Naive B cell (primary cell): ENCODE data around the gene CHCHD6. TPM values are rescaled to one million over a fixed set of nuclear protein-coding genes. Genes with fewer than 3 reads are reported as not detected.

Experiments
- ATAC-seq, 2 donors: fragments of 150-1000 bp; cut with Tn5 transposase; 2 replicates each; pipeline ENCODE4 v1.10.0; 2021; ENCODE audit warnings: low read depth in 2 of 2, mild to moderate bottlenecking in 2 of 2, moderate library complexity in 2 of 2
- DNase-seq: peaks from one replicate; pipeline ENCODE4 v3.0.0; 2022
- H3K27ac Mint-ChIP-seq, 6 donors: one replicate each; pipeline ENCODE4 v1.8.0; 2020 to 2022; ENCODE audit warnings: mild to moderate bottlenecking in 6 of 6, mixed read lengths in 6 of 6, moderate library complexity in 5 of 6, inconsistent platforms in 2 of 6
- H3K27me3 Mint-ChIP-seq, 3 donors: one replicate each; pipeline ENCODE4 v1.8.0; 2021 to 2022; ENCODE audit warnings: mixed read lengths in 3 of 3, mild to moderate bottlenecking in 1 of 3
- H3K36me3 Mint-ChIP-seq, 2 donors: one replicate each; pipeline ENCODE4 v1.8.0; 2020 to 2022; ENCODE audit warnings: mixed read lengths in 2 of 2, inconsistent platforms in 1 of 2, mild to moderate bottlenecking in 1 of 2
- H3K4me1 Mint-ChIP-seq, 3 donors: one replicate each; pipeline ENCODE4 v1.8.0; 2020 to 2022; ENCODE audit warnings: mixed read lengths in 3 of 3, inconsistent platforms in 1 of 3, mild to moderate bottlenecking in 1 of 3, moderate library complexity in 1 of 3
- H3K4me3 Mint-ChIP-seq, 8 donors: one replicate each; pipeline ENCODE4 v1.8.0; 2020 to 2022; ENCODE audit warnings: mild to moderate bottlenecking in 8 of 8, mixed read lengths in 8 of 8, moderate library complexity in 8 of 8, inconsistent platforms in 2 of 8
- H3K9me3 Mint-ChIP-seq, 7 donors: one replicate each; pipeline ENCODE4 v1.8.0; 2020 to 2022; ENCODE audit warnings: mixed read lengths in 7 of 7, mild to moderate bottlenecking in 5 of 7, inconsistent platforms in 2 of 7, moderate library complexity in 1 of 7
- polyA plus RNA-seq, 6 donors: library from polyadenylated mRNA; unstranded; fragments of 300-500 nt; fragmentation: Illumina TruSeq; gene quantifications; one replicate each; pipeline ENCODE4 v1.2.3, GENCODE V29; 2021; ENCODE audit warnings: low read depth in 6 of 6

The CHCHD6 gene
- polyA plus RNA-seq, 6 donors from 2014 or later: 8.7 to 16.3 (median 11.1) TPM

DNA sequence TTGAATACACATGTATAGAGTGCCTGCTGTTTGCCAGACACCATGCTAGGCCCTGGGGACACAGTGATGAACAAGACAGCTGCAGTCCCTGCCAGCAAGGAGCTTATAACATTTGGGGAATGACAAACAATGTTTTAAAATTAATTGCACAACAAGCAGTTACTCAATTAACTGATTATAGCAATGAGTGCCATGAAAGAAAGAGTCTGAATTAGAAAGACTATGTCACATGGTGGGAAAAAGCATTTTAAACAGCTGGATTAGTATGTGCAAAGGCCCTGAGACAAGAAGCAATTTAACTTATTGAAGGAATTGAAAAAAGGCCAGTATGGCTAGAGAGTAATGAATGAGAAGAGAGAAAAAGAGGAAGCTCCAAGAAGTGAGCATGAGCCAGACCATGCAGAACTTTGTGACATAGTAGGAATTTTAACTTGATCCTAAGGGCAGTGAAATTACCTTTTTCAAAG is 214.3 kb downstream of the CHCHD6 start:
- DNase-seq (no peak), ATAC-seq (no peak)
- H3K9me3 Mint-ChIP-seq: peaks cover 0 to 15% (median 8%) of the 10 kb centered on the region in 7 donors
- H3K27me3 Mint-ChIP-seq: peaks cover 0 to 8% (median 4%) of the 10 kb centered on the region in 3 donors
- peaks cover 8 to 29% of the 10 kb centered on the region in 2 donors for H3K36me3 Mint-ChIP-seq
- H3K4me1 Mint-ChIP-seq: peaks cover 0 to 5% (median 3%) of the 10 kb centered on the region in 3 donors
- H3K4me3 Mint-ChIP-seq: no peak overlapping the region
- H3K27ac Mint-ChIP-seq: peak overlapping the region in 1 of 6 donors; percentile 36

DNA sequence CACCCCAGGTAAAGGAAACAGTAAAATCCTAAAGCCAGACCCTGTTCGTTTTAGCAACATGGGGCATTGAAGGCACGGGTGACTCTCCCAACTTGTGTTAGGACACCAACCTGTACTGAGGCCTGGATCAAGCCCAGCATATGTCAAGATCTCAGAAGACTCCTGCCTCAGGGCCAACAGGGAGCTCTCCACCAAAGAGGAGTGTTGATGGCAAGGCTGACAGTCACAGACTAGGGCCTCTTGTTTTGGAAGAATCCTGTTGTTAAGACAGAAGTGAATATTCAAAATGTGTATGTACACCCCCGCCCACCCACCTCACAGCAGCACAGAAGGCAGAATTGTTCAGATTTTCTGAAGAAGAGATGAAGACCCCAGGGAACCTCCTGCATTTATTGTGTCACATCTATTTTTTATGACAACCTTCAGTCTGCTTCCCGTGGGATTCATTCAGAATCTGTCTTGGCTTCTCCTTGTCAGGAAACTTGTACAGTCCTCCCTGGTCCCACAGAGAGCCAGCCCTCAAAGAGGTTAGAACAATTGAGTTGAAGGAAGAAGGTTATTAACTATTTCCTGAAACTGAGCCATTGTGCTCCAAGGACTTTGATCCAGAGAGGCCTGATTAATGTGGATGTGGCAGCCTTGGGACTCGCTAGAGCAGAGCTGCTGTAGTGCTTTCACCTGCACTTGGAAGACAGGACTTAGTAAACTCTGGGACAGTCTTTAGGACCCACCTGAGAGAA is 217.2 kb downstream of the CHCHD6 start:
- Mint-ChIP-seq H3K4me3 (no peak overlapping the region), H3K4me1 (peaks cover 9 to 20% (median 13%) of the 10 kb centered on the region in 3 donors), H3K36me3 (peaks cover 8 to 29% of the 10 kb centered on the region in 2 donors), H3K27me3 (peaks cover 0 to 14% (median 0%) of the 10 kb centered on the region in 3 donors), H3K9me3 (peaks cover 0 to 15% (median 8%) of the 10 kb centered on the region in 7 donors), H3K27ac (no peak overlapping the region)
- DNase-seq: no peak
- no peak for ATAC-seq

DNA sequence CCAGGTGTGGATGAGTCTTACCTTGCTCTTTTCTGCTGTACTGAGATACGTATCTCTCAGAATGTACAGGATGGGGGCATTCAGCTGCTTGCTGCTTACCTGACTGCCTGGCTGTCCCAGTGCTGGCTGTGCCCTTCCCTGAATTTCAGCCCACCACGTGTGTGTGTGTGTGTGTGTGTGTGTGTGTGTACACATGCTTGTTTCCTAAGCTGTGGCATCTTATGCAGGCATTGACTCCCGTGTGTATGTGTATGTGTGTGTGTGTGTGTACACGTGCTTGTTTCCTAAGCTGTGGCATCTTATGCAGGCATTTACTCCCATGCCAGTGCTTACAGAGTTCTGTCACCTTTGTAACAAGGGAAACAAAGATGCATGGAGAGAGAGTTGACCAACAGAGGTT is 218.4 kb downstream of the CHCHD6 start:
- Mint-ChIP-seq H3K4me1 (peaks cover 18 to 30% (median 21%) of the 10 kb centered on the region in 3 donors), H3K4me3 (no peak overlapping the region), H3K9me3 (peaks cover 0 to 15% (median 8%) of the 10 kb centered on the region in 7 donors), H3K27me3 (peaks cover 0 to 21% (median 0%) of the 10 kb centered on the region in 3 donors), H3K27ac (no peak overlapping the region), H3K36me3 (peaks cover 8 to 19% of the 10 kb centered on the region in 2 donors)
- ATAC-seq: no peak
- no peak for DNase-seq

DNA sequence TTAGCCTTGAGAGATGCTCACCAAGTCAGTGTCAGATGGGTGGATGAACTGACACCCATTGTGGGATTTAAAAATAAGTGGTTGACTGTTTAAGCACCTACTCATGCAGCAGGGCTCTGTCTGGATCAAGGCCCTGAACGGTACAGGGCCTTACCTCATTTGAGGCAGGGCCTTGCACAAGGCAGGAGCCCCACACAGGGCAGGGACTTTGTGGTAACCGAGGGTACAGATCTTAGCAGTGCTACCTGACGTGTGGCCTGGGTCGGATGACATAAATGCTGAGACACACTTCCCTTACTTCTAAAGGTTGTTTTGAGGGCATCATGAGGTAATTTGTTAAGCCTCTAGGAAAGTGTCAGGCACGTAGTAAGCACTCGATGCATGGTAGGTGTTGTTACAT is 219.4 kb downstream of the CHCHD6 start:
- no peak overlapping the region for H3K27ac Mint-ChIP-seq
- peaks cover 18 to 33% (median 21%) of the 10 kb centered on the region in 3 donors for H3K4me1 Mint-ChIP-seq
- peaks cover 0 to 21% (median 0%) of the 10 kb centered on the region in 3 donors for H3K27me3 Mint-ChIP-seq
- H3K9me3 Mint-ChIP-seq: peaks cover 0 to 15% (median 8%) of the 10 kb centered on the region in 7 donors
- no peak overlapping the region for H3K4me3 Mint-ChIP-seq
- peaks cover 8 to 16% of the 10 kb centered on the region in 2 donors for H3K36me3 Mint-ChIP-seq
- DNase-seq: no peak
- ATAC-seq: no peak

DNA sequence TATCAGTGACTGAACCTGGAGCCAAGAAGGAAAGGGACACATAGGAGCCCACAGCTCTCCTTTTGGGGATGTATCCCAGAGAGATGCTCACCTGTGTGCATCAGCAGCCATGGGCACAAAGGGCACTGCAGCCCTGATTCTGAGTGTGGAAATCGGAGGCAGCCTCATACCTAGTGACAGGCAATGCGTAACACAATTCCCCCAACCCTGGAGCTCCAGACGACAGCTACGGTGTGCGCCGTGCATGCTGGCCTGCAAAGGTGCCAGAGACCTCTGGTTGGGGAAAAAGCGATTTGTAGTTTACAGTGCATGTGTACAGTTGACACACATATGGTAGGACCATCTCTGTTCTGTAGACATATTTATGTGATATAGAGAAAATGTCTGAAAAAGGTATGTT is 219.9 kb downstream of the CHCHD6 start:
- Mint-ChIP-seq H3K9me3 (peaks cover 0 to 15% (median 8%) of the 10 kb centered on the region in 7 donors), H3K27me3 (peaks cover 0 to 21% (median 0%) of the 10 kb centered on the region in 3 donors)

DNA sequence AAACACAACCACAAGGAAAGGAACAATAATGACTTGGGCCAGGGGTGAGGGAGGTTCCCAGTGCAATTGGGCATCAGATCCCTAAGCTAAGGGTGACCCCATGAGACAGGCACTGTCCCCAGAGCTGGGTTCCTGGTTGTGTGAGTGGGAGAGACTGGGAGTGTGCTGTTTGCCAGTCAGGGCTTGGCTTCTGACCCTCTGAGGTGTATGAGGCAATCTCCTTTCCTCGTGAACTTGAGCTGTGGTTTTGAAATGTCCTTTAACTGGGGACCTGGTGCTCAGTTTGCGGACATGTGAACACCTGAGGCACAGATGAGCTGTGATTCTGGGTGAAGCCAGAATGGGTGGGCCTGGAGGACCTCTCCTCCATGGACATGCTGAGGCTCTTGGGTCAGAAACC is 220.4 kb downstream of the CHCHD6 start:
- peaks cover 0 to 24% (median 0%) of the 10 kb centered on the region in 3 donors for H3K27me3 Mint-ChIP-seq
- no peak for DNase-seq
- no peak overlapping the region for H3K27ac Mint-ChIP-seq

More for the DNA sequence above, 219.9 kb downstream of the CHCHD6 start:
- DNase-seq (no peak), ATAC-seq (no peak)
- Mint-ChIP-seq H3K27ac (no peak overlapping the region), H3K4me3 (no peak overlapping the region), H3K36me3 (peaks cover 8 to 16% of the 10 kb centered on the region in 2 donors), H3K4me1 (peaks cover 18 to 33% (median 21%) of the 10 kb centered on the region in 3 donors)

DNA sequence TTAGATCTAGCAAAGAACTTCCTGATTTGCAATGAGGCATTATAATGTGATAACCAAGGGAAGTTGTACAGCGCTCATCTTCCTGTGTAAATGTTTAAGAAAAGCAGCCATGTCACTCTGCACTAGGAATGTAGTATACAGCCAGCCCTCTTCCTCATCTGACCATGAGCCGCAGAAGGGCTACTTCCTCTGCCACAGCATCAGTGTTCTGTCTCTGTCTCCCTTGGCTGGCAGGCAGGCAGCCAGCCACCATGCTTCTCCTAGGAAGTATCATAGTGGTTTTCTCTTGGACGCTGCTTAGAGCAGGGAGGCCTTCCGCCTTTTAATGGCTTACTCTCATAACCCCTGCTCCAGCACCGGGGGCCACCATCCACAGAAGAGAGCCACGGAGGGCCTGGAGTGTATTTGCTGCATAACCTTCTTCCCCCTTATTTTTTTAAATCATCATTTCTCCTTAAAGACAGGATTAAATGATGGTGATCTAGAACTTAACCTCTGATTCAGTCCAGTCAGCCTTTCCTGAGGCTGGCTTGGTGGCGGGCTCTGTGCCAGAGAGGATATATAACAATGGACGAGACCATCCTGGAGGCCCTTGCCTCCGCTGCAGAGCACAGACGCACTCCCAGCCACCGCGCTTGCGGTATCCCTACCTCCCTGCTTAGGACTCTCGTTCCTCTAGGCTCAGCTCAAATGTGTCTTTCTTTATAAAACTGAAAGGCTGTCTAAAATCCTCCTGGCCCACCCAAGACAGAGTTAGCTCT is 221.6 kb downstream of the CHCHD6 start:
- DNase-seq (no peak), ATAC-seq (no peak)
- Mint-ChIP-seq H3K9me3 (peaks cover 0 to 4% (median 2%) of the 10 kb centered on the region in 7 donors), H3K36me3 (peaks cover 5 to 8% of the 10 kb centered on the region in 2 donors), H3K4me3 (no peak overlapping the region), H3K27ac (peak overlapping the region in 1 of 6 donors; percentile 22), H3K4me1 (peaks cover 18 to 36% (median 25%) of the 10 kb centered on the region in 3 donors), H3K27me3 (peaks cover 0 to 30% (median 0%) of the 10 kb centered on the region in 3 donors)

More for the DNA sequence above, 220.4 kb downstream of the CHCHD6 start:
- H3K4me1 Mint-ChIP-seq: peaks cover 18 to 36% (median 21%) of the 10 kb centered on the region in 3 donors
- H3K4me3 Mint-ChIP-seq: peak overlapping the region in 1 of 8 donors; percentile 40
- peaks cover 0 to 15% (median 8%) of the 10 kb centered on the region in 7 donors for H3K9me3 Mint-ChIP-seq
- no peak for ATAC-seq
- H3K36me3 Mint-ChIP-seq: peaks cover 8 to 16% of the 10 kb centered on the region in 2 donors

DNA sequence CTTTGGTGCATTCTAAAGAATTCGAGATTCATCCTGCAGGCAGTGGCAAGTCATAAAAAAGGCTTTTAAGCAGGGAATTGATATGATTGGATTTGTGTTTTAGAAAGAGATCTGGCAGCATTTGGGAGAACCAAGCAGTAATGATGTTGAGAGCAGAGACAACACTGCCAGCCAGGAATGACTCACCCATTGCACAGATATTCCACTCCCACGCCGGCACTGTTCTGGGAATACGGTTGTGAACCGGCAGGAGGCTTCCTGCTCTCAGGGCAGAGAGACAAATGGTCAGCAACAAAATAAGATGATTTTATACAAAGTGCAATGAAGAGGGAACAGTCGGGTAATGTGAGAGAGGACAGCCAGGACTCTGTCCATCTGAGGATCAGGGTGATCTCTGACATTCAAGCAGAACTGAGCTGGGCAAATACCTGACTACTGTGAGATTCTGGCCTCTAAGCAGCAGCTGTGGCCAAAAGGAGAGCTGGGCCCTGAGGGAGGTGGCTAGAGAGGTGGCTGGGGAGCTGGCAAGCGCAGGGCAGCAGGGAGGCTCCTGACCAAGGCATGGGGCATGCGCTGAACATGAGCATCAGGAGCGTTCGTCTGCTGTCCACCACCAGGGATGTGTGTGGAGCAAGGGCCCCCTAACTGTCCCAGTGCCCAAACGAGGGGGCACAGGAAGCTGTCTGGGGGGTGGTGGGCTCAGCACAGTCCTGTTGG is 222.8 kb downstream of the CHCHD6 start:
- Mint-ChIP-seq H3K9me3 (no peaks in the 10 kb centered on the region), H3K4me1 (peaks cover 18 to 36% (median 25%) of the 10 kb centered on the region in 3 donors), H3K4me3 (no peak overlapping the region), H3K27me3 (peaks cover 0 to 30% (median 0%) of the 10 kb centered on the region in 3 donors), H3K27ac (peak overlapping the region in 2 of 6 donors; percentile 46 to 92), H3K36me3 (peaks cover 0 to 5% of the 10 kb centered on the region in 2 donors)
- ATAC-seq (no peak), DNase-seq (no peak)

DNA sequence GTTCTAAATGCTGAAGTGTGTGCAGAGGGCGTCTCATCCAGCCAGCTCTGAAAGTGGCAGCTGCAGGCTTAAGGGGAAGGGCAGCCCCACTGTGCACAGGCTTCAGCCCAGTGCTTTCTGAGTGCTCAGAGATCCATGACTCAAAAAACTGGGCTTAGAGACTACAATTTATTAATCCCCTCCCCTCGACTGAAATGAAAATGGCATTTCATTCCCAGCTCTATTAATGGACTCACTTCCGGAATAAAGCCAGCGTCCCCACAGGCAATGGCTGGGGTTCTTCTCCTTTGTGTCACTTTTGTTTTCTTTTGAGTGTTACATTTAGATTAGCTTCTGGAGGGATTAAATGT is 223.3 kb downstream of the CHCHD6 start:
- peak overlapping the region in 1 of 8 donors; percentile 31 for H3K4me3 Mint-ChIP-seq
- no peak for DNase-seq
- peaks cover 18 to 36% (median 25%) of the 10 kb centered on the region in 3 donors for H3K4me1 Mint-ChIP-seq
- ATAC-seq: no peak
- H3K27me3 Mint-ChIP-seq: peaks cover 0 to 29% (median 0%) of the 10 kb centered on the region in 3 donors
- H3K27ac Mint-ChIP-seq: no peak overlapping the region
- no peaks in the 10 kb centered on the region for H3K9me3 Mint-ChIP-seq
- H3K36me3 Mint-ChIP-seq: peaks cover 0 to 5% of the 10 kb centered on the region in 2 donors

DNA sequence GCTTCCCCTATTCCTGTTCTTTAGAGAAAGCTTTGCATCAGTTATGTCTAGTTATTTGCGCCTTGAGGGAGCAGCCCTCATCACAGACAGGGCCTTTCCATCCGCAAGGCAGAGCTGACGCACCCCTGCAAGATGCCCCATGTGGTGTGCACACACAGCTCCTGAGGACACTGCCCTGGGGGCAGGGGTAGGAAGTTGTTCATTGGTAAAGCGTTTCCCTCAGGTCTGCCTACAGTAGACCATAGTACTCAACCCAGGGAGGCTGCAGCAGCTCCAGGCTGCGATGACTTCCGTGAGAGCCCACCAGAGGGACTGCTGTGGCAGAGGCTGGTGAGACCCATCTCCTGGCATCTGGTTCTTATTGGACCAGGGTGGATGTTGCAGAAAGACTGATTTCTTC is 223.8 kb downstream of the CHCHD6 start:
- Mint-ChIP-seq H3K27me3 (peaks cover 0 to 24% (median 0%) of the 10 kb centered on the region in 3 donors), H3K27ac (no peak overlapping the region), H3K36me3 (peaks cover 0 to 5% of the 10 kb centered on the region in 2 donors), H3K4me3 (no peak overlapping the region), H3K4me1 (peaks cover 18 to 36% (median 22%) of the 10 kb centered on the region in 3 donors), H3K9me3 (no peaks in the 10 kb centered on the region)
- ATAC-seq (no peak), DNase-seq (no peak)

DNA sequence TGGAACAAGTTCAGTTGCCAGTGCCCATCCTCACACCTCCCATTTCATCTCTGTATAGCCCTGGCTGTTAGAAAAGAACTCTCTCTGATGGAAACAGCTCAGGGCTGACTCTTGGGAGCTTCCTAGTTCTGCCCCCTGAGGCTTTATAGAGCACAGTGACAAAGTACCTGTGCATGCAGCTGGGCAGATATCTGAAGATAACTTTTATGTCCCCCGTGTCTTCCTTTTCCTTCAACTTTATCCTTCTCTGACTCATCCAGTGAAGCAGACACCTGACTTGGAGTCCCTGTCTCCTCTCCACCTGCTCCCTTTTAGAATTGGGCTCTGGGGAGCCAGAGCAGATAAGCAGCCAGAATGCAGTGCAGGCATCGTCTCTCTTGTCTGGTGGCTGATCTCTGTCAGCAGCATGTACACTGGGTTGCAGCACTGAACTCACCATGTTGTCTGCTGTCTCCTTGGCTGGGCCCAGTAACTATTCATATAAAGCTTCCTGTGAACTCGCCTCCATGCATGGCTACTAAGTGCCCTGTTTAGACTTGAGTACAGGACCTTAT is 225.0 kb downstream of the CHCHD6 start:
- no peak overlapping the region for H3K4me3 Mint-ChIP-seq
- DNase-seq (no peak), ATAC-seq (no peak)
- H3K36me3 Mint-ChIP-seq: peaks cover 0 to 5% of the 10 kb centered on the region in 2 donors
- no peaks in the 10 kb centered on the region for H3K9me3 Mint-ChIP-seq
- H3K27me3 Mint-ChIP-seq: peaks cover 0 to 23% (median 0%) of the 10 kb centered on the region in 3 donors
- H3K4me1 Mint-ChIP-seq: peaks cover 18 to 36% (median 22%) of the 10 kb centered on the region in 3 donors
- peak overlapping the region in 1 of 6 donors; percentile 3 for H3K27ac Mint-ChIP-seq

DNA sequence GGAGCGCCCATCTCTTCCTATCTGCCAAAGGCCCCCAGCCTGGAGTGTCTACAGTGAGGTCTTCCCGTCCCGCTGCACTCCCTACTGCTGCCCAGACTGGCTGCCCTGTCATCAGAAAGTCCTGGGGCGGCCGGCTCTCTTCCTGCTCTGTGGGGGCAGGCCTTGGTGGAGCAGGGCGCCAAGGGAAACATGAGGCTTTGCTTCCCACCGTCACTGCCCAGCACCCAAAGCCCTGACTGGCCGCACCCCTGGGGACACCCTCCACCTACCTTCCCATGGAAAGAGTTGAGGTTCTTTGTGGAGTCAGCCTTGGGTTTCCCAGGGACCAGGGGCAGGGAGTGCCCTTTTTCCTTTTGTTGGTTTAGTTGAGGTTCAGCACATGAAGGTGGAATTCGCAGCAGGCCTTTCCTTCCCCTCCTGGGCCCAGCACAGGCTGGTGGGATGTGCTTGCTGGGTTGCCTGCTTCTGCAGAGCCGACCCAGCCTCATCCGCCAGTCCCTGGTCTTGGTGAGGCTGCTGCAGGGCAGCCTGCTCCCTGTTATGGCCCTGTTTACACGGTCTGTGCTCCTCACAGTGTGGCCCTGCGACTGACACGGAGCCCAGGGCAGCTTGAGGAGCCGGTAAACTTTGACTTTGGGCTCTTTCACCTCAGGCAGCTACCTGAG is 227.0 kb downstream of the CHCHD6 start:
- Mint-ChIP-seq H3K4me1 (peaks cover 11 to 24% (median 13%) of the 10 kb centered on the region in 3 donors), H3K27me3 (peaks cover 0 to 19% (median 0%) of the 10 kb centered on the region in 3 donors), H3K36me3 (peaks cover 0 to 5% of the 10 kb centered on the region in 2 donors), H3K4me3 (no peak overlapping the region), H3K9me3 (no peaks in the 10 kb centered on the region), H3K27ac (peak overlapping the region in 2 of 6 donors; percentile 65 to 89)
- DNase-seq: no peak
- no peak for ATAC-seq
